HG03432 (cell line): ENCODE data around the gene IRX1.

Source experiments
- ATAC-seq: cut with Tn5 transposase; IDR thresholded peaks from one replicate; pipeline ENCODE4 v1.9.1; 2021; ENCODE audit warnings: mild to moderate bottlenecking, moderate library complexity; ENCODE audit not compliant: unreplicated experiment

The IRX1 gene

GRCh38 chr5:3600106-3601060, 4.8 kb downstream of the IRX1 start:
- no peak for ATAC-seq

GRCh38 chr5:3601061-3601710, 5.6 kb downstream of the IRX1 start:
- ATAC-seq: no peak

GRCh38 chr5:3601911-3602782, 6.5 kb downstream of the IRX1 start:
- no peak for ATAC-seq

- ATAC-seq: no peak
These were observed 7.3 kb downstream of the IRX1 start for GRCh38 chr5:3602785-3603502.

- no peak for ATAC-seq
These were observed 8.9 kb downstream of the IRX1 start for GRCh38 chr5:3604501-3604900.

GRCh38 chr5:3605298-3606010, 9.8 kb downstream of the IRX1 start:
- no peak for ATAC-seq

GRCh38 chr5:3606121-3606831, 10.6 kb downstream of the IRX1 start:
- no peak for ATAC-seq

GRCh38 chr5:3607541-3608181, 12.0 kb downstream of the IRX1 start:
- ATAC-seq: no peak

GRCh38 chr5:3609120-3609681, 13.6 kb downstream of the IRX1 start:
- ATAC-seq: no peak

GRCh38 chr5:3612591-3613042, 17.0 kb downstream of the IRX1 start:
- ATAC-seq: no peak

GRCh38 chr5:3613726-3614125, 18.1 kb downstream of the IRX1 start:
- no peak for ATAC-seq

GRCh38 chr5:3615217-3615616, 19.6 kb downstream of the IRX1 start:
- no peak for ATAC-seq

- no peak for ATAC-seq
These were observed 20.2 kb downstream of the IRX1 start for GRCh38 chr5:3615829-3616228.

- ATAC-seq: no peak
These were observed 23.9 kb downstream of the IRX1 start for GRCh38 chr5:3619579-3619978.

GRCh38 chr5:3622961-3623360, 27.3 kb downstream of the IRX1 start:
- no peak for ATAC-seq

GRCh38 chr5:3625626-3626025, 30.0 kb downstream of the IRX1 start:
- ATAC-seq: no peak

GRCh38 chr5:3634061-3634460, 38.4 kb downstream of the IRX1 start:
- ATAC-seq: no peak

- no peak for ATAC-seq
These were observed 43.5 kb downstream of the IRX1 start for GRCh38 chr5:3639175-3639574.
